Transverse colon (tissue), 4 donors: ENCODE measurements around the gene PC.

Source experiments
- POLR2A ChIP-seq: fragments of 450-650 bp; IDR thresholded peaks from one replicate; pipeline ENCODE4 v1.6.1; 2016; ENCODE audit warnings: antibody characterized with exemption, mild to moderate bottlenecking, moderate library complexity
- POLR2AphosphoS5 ChIP-seq, 3 donors: sonication (generic); formaldehyde crosslinking; IDR thresholded peaks; one replicate each; pipeline ENCODE4 v1.6.1; 2016; ENCODE audit warnings: antibody characterized with exemption in 3 of 3
- TF ChIP-seq, protein P1 (sequence below), 5 experiments: fragments of 200-600 bp in 3 of 5; fragments of 450-650 bp in 2 of 5; sonication (generic) in 3 of 5; IDR thresholded peaks; 1 replicate in 2 of 5; 2 replicates in 3 of 5; pipeline ENCODE4 v1.5.1; 2016 to 2017; ENCODE audit warnings: antibody characterized with exemption in 5 of 5, inconsistent platforms in 3 of 5, mild to moderate bottlenecking in 2 of 5, moderate library complexity in 1 of 5

- TF ChIP-seq, protein P1, sequence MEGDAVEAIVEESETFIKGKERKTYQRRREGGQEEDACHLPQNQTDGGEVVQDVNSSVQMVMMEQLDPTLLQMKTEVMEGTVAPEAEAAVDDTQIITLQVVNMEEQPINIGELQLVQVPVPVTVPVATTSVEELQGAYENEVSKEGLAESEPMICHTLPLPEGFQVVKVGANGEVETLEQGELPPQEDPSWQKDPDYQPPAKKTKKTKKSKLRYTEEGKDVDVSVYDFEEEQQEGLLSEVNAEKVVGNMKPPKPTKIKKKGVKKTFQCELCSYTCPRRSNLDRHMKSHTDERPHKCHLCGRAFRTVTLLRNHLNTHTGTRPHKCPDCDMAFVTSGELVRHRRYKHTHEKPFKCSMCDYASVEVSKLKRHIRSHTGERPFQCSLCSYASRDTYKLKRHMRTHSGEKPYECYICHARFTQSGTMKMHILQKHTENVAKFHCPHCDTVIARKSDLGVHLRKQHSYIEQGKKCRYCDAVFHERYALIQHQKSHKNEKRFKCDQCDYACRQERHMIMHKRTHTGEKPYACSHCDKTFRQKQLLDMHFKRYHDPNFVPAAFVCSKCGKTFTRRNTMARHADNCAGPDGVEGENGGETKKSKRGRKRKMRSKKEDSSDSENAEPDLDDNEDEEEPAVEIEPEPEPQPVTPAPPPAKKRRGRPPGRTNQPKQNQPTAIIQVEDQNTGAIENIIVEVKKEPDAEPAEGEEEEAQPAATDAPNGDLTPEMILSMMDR (IDR thresholded peaks at IDR 0.05): no peak
- TF ChIP-seq POLR2AphosphoS5 (IDR thresholded peaks at IDR 0.05) (no peak), POLR2A (no peak)
Measured at GRCh38 chr11:66847461-66848232, 110.5 kb downstream of the PC start.
